Stimulated activated CD4-positive, alpha-beta T cell treated with anti-CD3 and anti-CD28 coated beads, TNF-alpha, amount 100 ng/mL, for 1 hour (primary cell): ENCODE results near the gene ANKRD44.
"Not testable (repeated sequence)": the region's sequence is repeated elsewhere in the genome, so short reads cannot be mapped to it uniquely, and the experiment has no call there.

Experiments
- DNase-seq, 3 donors: peaks; one replicate each; pipeline ENCODE4 v3.0.0-alpha.2; 2020; ENCODE audit warnings: low read depth in 3 of 3, low spot score in 1 of 3

Gene ANKRD44

DNA sequence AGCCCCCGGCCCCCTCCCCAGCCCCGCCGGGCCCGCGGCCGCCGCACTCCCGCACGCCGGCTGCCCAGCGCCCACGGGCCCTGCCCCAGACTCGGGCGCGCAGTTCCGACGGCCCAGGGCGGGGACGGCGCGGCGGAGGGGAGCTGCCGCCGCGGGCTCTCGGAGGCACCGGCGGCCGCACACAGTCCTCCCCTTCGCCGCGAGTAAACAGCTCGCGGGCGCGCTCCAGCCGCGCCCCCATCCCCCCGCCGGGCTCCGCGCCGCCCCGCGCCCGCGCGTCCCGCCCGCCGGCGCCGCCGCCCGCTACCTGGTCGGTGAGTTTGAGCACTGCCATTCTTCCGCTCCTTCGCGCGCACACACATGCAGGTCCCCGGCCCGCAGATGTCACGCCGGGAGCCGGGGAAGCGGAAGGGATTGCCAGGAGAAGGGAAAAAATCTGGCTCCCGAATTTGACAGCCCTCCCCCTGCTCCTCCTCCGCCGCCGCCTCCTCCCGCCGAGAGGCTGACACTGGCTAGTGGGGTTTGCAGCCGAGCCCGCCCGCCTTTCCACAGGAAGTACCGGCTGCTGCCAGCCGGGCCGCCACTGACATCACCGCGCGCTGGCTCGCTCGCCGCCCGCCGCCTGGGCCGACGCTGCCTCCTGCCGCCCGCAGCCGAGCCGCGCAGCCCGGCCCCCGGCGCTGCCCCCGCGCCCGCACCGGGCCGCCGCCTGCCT, at the start of gene ANKRD44:
ANKRD44 (minus strand) TSS at position 510 of the 715 bp plus-strand sequence; CDS start at position 334, 176 bp downstream.
- DNase-seq = peak; percentile 76 to 81 (median 78)

DNA sequence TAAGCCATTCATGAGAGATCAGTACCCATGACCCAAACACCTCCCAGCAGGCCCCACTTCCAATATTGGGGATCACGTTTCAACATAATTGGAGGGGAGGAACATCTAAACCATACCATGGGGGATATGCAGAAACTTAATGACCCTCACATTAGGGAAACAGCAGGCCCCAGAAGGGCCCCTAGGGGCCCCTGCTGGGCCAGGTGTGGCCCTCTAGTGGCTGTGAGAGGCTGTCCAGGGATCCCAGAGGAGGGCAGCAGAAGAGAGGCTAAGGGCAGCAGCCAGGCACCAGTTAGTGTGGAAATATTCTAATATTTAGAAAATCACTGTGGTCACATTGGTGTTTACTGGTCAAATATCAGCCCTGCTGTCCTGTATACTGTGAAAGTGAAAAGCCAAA, 49.3 kb upstream of the ANKRD44 start:
- DNase-seq = no peak

DNA sequence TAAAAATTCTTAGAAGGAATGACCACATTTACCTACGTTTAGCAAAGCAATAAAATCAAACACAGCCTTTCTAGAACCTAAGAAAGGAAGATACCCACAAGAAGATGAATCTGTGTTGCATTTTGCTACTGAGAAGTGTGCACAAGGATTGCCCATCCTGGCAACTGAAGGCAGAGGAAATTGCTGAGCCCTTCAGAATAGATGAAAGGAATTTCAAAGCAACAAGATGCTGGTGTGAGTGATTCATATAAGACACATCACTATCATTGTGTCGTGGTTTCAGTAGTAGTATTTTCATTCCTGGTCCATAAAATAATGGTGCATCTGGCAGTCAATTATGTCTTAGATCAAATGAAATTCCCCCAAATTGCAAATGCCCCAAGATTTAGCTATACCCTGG, 48.4 kb upstream of the ANKRD44 start:
- DNase-seq = no peak

DNA sequence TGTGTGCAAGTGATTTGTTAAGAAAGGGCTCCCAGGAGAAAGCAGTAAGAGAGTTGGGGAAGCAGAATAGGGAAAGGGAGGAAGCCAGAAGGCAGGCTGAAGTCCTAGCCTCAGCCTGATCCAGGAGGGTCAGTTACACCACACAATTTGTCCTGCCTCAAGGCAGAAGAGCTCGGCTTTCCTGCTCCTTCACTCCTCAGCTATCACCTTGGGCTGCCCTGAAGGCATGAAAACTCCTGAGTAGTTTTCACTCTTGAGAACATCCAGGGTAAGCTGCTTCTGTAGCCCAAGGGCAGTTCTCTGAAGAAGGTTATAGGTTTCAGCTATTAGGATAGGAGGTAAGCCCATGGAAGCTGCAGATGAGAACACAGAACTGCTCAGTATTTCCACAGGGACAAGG, 47.4 kb upstream of the ANKRD44 start:
- DNase-seq = no peak

DNA sequence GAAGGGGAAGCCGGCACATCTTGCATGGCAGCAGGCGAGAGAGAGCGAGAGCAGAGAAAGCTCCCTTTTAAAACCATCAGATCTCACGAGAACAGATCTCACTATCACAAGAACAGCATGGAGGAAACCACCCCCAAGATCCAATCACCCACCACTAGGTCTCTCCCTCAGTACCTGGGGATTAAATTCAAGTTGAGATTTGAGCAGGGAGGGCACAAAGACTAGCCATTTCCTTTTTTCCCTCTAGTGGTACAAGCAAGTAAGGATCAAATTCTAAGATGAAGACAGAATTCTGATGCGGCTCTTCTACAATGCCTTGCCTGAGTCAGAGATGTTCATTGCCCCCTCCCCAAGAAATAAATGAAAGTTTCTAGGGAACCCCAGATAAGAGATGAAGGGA, 45.6 kb upstream of the ANKRD44 start:
- DNase-seq = no peak

DNA sequence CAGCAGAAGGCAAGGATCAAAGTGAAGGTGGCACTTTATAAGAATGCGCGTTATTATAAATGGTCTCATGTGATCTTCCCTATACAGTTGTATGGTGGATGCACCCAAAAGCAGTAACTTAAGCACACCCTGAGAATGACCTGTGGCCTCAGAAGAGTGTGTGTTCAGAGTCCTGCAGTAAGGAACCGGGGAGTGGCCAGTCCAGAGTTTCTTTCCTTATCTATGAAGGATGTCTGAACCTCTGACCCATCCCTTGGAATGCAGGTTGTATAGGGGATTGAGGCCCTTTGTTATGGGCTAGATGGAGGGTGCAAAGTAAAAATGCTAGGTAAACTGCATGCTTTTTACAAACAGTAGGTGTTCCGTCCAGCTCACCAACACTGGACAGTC, 43.6 kb upstream of the ANKRD44 start:
- no peak for DNase-seq

DNA sequence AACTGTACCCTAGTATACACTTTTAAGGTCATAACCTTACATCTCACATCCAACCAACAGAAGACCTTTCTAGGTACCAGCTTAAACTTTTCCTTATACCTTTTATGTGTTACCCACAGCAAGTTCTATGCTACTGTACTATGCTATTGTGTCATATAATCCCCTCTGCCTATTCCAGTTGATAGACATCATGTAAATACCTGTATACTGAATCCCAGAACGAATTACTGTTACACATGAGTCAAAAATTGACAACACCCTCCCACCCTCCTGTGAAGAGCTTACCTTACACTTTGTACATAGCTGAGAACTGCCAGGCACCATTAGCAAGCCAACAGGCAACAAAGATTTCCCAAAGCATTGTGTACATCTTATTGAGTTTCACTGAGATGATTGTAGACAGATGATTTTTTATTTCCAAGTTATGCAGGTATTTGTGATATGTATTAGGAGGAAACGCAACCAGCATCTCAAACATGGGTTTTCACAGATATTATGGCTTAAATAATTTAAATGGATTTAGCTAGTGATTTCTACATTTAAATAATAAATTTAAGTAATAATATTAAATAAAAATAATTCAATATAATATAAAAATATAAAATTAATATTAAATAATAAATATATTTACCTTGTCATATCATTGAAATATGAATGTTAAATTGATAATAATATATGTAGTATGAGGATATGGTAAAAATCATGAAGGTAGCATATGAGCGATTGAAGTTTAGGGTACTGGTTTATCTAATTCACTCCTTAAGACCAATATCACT, 43.0 kb upstream of the ANKRD44 start:
- no peak for DNase-seq

DNA sequence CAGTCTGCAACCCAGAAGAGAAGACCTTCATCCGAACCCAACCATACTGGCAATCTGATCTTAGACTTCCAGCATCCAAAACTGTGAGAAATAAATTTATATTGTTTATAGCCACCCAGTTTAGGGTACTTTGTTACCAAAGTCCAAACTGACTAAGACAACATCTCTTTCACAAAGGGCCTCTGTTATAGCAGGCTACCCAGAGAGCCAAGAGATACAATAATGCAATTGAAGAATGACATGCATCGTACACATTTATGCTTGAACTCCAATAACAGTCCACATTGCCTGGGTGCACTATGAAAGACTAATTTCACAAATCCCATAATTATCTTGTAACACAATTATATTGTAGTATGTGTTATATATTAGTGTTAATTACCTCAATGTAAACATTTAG, 39.1 kb upstream of the ANKRD44 start:
- DNase-seq = no peak

DNA sequence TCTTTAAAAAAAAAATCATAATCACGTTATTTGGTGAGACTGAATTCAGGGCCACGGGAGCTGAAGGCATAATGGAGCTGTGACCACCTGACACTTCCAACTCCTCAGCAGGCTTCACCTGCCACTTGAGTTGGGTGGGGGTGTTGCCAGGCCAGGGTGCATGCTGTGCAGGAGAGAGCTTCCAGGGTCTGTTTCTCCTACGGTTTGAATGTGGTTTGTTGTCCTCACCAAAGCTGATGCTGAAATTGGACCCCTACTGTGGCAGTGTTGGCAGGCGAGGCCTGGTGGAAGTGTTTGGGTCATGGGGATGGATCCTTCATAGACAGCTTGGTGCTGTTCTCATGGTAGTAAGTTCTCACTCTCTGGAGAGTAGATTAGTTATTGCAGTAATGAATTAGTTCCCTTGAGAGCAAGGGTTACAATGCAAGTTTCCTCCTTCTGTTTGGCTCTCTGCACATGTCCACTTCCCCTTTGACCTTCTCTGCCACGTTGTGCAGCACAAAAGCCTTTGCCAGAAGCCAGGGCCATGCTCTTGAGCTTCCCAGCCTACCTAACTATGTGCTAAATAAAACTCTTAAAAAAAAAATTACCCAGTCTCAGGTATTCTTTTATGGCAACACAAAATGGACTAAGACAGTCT, 38.3 kb upstream of the ANKRD44 start:
- DNase-seq = no peak

DNA sequence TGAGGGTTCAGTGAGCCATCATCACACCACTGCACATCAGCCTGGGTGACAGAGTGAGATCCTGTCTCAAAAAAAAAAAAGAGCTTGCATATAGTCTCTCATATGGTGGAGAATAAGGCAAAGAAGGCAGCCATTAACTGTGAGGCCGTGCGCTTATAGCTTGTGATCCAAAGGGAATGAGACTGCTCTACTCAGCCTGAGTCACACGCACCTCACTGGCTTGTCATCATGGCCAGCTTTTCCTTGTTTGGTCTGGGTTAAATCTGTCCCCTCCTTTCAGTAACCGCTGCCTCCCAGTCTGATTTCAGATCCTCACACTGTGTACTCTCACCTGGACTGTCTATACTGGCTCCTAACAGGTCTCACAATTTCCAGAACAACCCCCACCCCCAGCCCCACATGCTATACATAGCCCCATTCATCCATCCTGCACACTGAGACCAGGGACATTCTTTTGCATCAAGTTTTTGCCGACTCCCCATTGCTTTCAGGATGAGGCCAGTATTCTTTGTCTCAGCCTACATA, 35.3 kb upstream of the ANKRD44 start:
- no peak for DNase-seq

DNA sequence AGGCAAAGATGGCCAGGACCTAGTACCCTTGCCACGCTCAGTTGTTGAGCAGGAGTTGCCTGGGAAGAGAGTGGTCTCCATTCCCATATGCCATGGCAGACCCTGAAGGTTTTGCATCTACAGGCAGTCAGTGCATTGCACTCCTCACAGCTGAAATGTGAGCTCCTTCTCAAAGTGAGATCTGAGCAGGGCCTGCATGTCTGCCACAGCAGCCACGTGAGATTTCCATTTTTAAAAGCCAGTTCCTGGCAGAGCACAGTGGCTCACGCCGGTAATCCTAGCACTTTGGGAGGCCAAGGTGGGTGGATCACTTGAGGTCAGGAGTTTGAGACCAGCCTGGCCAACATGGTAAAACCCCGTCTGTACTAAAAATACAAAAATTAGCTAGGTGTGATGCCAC, 33.4 kb upstream of the ANKRD44 start:
- DNase-seq = not testable (repeated sequence)

DNA sequence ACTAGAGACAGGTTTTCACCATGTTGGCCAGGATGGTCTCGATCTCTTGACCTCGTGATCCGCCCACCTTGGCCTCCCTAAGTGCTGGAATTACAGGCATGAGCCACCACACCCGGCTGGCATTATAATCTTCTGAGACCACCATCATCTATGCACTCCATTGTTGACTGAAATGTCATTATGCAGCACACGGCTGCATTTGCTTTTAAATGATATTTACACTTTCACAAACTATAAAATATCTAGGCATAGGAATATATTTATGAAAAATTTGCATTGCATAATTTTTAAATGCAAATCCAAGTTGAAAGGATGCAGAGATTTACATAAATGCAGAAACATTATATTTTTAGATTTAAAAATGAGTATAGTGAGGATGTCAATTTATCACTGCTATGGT, 30.0 kb upstream of the ANKRD44 start:
- DNase-seq = no peak

DNA sequence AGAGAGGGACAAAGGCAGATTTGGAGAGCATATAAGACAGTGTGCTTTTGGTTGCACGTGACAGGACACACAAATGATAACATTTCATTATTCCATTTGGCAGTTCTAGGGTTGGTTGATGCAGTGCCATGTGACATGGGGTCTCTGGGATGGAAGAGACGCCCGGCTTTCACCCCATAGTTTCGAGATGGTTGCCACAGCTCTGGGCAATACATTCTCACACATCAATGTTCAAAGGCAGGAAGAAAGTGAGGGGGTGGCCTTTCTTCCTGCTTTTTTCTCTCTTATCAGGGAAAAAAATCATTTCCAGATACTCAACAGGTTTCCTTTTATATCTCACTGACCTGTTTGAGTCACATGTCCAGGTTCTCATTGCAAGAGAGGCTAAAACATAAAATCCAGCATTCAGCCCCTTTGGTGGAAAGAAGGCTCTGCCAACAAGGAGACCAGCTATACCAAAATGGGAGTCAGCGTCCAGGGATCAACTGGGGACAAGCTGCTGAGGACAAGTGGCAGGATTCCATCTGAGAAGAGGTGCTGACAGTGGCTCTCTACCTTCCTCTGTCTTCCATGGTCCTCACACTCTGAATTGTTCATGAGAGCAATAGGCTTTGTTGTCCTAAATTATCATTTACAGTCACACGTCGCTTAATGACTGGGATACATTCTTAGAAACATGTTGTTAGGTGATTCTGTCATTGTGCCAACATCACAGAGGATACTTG, 29.1 kb upstream of the ANKRD44 start:
- DNase-seq = no peak

DNA sequence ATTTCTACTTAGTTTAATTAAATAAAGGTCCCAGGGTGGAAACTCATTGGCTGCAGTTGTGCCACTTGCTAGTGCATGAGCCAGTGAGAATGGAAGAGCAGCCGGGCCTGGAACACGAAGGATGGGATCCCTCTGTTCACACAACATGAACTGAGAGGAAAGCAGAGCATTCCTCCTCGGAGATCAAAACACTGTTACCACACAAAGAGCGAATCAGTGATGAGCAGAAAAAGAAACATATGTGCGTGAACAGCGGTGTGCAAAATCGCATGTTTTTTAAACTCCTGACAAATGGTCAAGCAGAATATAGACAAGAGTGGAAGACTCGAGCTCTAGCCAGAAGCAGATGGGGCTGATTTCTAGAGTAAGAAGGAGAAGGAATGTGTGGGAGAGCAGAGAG, 28.4 kb upstream of the ANKRD44 start:
- DNase-seq = no peak

DNA sequence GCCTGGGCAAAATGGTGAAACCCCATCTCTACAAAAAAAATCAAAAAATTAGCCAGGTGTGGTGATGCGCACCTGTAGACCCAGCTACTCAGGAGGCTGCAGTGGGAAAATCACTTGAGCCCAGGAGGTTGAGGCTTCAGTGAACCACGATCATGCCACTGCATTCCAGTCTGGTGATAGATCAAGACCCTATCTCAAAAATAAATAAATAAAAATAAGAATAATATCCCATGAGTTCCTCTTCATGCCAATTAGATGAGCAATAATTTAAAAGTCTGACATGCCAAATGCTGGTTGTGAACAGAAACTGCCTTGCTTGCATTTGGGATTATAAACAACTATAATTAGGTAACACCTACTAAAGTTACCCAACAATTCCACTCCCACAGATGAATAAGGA, 22.1 kb upstream of the ANKRD44 start:
- DNase-seq = no peak

DNA sequence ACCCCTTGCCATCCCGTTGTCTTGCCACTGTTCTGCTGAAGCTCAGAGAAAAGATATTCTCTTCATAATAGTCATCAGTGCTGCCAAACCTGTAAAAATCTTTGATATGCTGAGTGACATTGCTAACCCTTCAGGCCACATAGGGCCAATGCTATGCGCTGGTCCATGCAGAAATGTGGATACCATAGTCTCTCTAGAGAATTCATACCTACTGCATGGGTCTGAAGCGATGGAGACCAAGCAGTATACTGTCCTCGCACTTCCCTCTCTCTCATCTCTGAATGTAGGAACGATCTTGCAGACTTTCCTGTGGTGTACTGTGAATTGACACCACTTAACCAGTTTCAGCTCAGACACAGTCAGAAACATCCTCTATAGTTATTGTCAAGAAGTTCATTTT, 17.9 kb upstream of the ANKRD44 start:
- DNase-seq = no peak

DNA sequence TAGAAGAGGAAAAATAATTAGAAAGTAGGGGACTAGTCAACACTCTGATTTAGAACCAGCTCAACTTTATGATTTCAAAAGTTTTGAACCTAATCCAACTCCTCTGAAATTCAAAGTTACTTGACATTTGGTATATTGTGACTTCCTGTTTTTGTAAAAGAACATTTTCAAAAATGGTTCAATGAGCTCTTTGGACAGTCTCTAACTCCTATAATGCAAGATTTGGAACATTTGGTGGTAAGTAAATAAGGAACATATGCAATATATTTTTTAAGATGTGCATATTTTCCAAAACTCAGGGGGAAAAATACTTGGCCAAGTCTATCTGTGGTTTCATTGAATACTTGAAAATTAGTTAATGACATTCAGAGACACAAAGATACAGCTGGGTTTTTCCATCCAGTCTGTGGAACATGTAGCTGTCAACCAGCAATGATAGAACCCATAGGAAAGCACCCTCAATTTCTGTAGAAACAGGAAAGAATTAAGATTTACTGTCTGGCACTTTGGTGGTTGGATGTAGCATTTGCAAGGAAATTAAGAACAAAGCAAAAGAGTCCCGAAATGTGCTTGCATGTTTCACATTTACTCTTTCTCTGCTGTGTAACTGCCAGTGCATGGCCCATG, 17.0 kb upstream of the ANKRD44 start:
- DNase-seq = no peak

DNA sequence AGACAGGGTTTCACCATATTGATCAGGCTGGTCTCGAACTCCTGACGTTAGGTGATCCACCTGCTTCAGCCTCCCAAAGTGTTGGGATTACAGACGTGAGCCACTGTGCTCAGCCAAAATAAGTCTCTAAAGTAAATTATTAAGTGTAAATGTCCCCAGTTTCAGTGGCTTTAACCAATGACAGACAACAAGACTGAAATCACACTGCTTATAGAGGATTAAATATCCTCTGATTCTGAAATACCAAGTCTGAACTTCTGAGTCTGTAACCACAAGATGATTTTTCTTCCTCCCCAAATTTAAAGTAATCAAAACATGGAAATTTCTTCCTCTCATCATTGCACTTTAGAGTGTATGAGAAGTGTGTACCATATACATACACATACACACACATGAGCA, 16.5 kb upstream of the ANKRD44 start:
- no peak for DNase-seq

DNA sequence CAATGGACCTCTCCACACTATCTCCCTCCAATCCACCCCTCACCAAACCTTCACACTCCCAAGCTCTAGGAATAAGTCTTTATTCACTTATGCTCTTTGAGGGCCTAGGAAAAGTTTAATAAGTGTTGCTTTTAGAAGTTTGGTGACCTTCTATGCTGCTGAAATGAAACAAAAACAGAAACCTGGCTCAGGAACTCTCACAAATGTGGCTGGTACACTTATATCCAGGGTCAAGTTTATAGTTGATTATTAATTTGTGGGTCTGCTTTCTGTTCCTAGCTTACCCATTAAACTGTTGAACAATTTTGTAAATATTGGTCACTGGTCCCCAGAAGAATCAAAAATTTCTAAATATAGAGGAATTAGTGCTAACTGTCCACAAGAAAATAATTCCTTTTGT, 14.2 kb upstream of the ANKRD44 start:
- DNase-seq = no peak

DNA sequence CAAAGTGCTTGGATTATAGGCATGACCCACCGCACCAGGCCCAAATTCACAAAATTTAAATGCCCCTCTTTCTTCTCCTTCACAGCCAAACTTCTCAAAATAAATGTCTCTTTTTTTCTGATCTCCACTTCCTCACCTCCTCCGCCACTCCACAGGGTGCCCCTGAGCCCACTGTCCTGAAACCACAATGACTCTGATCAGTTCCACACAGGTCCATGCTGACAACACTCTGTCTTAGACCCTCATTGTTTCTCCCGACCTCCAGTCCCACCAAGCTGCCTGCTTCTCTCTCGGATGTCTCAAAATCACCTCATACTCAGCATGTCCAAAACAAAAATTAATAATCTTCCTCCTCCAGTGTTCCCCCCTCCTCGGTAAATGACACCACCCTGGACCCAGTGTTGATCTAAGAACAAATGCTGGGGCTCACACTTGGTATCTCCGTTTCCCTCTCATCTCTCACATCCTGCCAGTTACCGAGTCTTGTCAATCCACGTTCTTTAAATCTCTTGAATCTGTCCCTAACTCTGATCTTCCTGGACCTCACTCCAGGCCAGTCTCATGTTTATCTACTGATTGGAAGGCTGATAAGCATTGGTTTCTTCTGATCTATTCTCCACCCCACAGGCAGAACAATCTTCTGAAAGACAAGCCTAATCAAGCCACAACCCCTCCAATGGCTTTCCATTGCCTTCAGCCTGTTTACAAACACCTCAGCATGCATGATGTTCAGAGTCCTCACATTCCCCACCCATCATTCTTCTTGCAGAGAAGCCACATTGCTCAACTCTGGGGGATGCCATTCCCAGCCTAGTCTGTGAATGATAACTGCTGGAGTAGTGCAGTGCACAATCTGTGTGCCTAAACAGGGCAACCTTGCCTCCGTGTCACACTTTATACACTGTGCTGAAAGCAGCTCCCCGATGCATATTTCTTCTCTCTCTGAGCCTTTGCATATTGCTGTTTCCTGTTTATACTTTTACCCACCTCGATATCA, 12.4 kb upstream of the ANKRD44 start:
- no peak for DNase-seq
